NCI-H510A (cell line): ENCODE data around the gene ZSCAN31.

Experiments
- DNase-seq: peaks from one replicate; lab custom pipeline; 2025; lab: John Stamatoyannopoulos, UW

The ZSCAN31 gene

DNA sequence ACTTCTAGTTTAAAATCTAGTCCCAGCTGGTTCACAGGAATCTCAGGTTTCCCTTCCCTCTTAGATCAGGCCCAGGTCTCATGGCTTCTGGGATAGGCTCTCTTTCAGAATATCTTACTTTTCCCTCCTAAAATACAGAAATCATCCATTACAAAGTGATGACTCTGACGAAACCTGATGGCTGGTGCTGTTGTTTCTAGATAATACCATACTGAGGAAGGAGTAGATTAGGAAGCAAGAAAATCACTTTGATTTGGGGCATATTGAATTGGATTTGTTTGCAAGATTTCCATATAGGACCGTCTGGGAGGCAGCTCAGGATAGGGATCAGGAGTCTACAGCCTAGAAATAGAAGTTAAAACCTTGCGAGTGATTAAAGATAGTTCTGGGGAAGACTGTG, 17.4 kb upstream of the ZSCAN31 start:
- no peak for DNase-seq

- no peak for DNase-seq
Observed at GRCh38 chr6:28351493-28351925, 15.6 kb upstream of the ZSCAN31 start.

DNA sequence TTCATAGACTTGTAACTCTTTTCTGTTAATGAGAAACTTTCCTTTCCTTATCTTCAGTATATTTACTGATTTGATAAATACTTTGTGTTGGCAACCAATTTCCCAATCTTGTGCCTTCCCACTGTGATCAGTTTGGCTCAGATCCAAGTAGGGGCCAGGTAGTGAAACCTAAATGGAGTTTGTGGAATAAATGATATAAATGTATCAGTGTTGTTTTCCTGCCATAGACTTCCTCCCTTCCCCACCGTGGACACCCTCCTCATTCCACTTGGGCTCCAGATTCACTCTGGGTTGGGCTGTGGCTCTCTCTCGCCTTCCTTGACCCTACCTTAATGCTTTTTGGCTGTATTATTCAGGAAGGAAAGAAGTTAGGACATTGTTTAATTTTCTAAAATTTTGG, 15.1 kb upstream of the ZSCAN31 start:
- DNase-seq, result no peak

DNA sequence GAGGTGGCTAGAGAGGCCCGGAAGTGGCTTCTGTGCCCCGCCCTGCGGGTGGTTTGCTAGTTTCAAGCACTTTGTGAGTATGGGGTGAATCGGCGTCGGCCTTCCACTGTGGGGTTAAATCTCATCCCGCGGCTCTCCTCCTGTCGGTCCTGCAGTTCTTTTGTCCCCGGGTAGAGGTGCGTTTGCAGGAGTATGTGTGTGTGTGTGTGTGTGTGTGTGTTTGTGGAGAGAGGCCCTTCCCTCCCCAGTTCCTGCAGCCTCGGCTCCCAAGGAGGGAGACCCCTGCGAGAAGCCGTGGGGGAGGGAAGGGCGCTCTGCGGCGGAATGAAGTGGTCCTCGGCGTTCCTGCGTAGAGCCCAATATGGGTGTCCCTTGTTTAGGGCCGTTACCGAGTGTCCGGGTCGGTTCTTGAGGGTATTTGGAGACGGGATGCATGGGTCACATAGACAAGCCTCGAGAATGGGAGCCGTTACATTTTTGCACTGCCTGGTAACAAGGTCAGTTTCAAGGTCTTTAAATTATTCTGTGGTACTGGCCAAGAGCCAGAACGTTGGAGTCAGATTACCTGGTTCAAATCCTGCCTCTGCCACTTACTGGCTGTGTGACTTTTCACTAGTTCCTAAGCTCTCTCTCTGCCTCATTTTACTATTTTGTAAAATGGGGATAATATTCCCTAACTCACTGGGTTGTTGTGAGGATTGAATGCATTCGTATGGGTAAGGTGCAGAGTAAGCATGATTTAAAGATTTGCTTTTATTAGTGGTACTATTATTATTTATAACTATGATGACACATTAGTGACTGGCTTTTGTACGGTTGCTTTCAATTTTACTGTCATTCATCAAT, 14.2 kb upstream of the ZSCAN31 start, which contains the start of gene ZKSCAN3:
ZKSCAN3 (plus strand) TSS at position 56 of the 846 bp plus-strand sequence. CDS start 9,640 bp downstream, outside the sequence.
- peak; percentile 75 for DNase-seq

GRCh38 chr6:28349344-28349891, 13.5 kb upstream of the ZSCAN31 start:
- DNase-seq, result no peak

GRCh38 chr6:28347119-28347518, 11.2 kb upstream of the ZSCAN31 start:
- no peak for DNase-seq

DNA sequence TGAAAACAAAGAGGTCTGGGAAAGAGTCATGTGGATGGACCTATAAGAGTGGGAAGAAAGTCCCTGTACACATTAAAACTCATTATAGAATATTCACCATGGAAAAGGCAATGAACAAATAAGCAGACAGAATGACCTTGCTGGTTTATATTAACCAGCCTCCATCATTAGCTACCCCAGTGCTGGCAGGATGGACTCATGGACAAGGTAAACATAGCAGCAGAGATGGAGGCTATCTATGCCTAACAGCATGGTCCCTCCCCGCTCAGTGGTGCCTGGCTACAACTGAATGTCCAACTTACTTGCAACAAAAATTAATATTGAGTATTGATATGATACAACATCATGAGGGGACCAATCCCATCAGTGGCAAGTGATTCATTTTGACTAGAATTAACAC, 9.3 kb upstream of the ZSCAN31 start:
- DNase-seq, result no peak

- DNase-seq, result no peak
Observed at GRCh38 chr6:28343898-28344677, 8.1 kb upstream of the ZSCAN31 start.

DNA sequence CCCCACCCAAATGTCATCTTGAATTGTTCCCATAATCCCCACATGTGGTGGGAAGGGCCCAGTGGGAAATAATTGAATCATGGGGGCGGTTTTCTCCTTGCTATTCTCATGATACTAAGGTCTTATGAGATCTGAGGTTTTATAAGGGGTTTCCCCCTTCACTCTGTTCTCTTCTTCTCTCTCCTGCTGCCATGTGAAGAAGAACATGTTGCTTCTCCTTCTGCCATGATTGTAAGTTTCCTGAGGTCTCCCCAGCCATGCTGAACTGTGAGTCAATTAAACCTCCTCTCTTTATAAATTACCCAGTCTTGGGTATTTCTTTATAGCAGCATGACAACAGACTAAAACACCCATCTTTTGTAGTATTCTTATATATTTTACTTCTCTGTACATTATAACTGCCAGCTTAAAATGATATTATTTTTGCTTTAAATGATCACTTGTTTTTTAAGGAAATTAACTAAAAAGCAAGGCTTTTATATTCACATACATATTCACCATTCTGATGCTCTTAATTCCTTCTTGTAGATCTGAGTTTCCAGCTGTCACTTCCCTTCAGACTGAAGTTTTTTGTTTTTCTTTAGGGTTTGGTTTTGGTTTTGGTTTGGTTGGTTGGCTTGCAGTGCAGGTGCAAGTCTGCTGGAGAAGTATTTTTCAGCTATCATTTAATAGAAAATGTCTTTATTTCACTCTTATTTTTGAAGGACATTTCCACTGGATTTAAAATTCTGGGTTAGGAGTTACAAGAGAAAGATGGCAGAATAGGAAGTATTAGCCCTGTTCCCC, 4.6 kb upstream of the ZSCAN31 start:
- DNase-seq, result no peak

- no peak for DNase-seq
Observed at GRCh38 chr6:28337121-28337520, 1.2 kb upstream of the ZSCAN31 start.

DNA sequence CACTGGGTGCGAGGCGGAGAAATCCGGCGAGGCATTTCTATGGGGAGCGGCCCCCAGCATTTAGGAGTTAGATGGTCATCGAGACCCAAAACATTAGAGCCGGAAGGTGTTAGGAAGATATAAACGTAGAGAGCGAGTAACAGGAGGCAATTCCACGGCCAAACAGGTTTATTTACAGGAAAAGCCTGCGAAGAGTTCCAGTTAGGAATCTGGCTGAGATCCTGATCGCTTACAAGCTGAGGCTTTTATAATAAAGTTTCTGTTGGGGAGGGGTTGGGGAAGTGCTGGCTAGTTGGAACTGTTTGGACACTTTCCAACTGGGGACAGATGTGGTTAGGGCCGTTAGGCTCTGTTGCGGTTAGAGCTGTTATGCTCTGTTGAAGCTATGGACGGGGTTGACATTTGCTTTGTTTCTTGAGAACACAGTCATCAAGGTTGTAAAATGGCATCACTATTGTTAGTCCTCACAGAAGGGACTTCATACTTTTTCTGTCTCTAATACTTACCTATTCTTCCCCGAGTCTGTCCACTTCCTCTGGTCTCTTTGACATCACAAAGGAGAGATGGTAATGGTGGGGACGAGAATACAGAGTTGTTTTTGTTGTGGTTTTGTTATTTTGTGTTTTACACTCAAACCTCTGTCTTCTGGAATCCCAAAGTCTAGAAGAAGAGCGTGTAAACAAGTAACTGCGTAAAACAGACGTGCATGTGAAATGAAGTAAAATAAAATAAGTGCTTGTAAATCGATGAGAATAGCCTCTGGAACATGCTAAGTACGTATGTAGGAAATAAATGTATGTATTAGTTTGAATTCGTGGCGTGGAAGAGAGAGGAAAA, 554 bp upstream of the ZSCAN31 start:
- DNase-seq, result peak; percentile 10

- no peak for DNase-seq
Observed at GRCh38 chr6:28335040-28335563, 846 bp downstream of the ZSCAN31 start.

DNA sequence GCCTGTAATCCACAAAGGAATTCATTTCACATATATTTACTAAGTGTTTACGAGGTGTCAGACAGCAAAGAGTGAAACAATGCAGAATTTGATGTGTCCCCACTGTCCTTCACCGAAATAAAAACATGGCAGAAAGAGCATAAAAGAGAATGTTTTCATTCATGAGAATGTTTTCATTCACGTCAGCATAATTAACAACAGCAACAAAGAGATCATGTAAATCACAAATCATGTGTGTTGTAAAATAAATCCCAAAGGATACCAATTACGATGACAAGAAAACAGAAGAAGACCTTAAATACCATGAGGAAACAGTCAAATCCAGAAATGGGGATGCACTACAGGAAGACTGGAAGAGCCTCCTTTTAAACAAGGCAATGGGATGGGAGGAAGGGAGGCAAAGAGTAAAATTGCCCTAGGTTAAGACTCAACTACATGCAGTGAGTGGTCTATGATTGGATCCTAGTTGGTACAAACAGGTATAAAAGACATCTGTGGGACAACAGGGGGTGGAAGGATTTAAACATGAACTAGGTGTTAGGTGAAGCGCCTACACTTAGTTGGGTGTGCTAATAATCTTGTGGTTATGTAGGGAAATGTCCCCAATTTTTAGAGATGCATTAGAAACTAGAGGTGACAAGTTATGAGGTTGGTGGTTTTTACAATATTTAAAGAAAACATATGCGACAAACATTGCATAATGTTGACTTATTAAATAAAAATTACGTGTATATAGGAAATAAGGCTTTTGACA, 1.5 kb downstream of the ZSCAN31 start:
- DNase-seq, result no peak

DNA sequence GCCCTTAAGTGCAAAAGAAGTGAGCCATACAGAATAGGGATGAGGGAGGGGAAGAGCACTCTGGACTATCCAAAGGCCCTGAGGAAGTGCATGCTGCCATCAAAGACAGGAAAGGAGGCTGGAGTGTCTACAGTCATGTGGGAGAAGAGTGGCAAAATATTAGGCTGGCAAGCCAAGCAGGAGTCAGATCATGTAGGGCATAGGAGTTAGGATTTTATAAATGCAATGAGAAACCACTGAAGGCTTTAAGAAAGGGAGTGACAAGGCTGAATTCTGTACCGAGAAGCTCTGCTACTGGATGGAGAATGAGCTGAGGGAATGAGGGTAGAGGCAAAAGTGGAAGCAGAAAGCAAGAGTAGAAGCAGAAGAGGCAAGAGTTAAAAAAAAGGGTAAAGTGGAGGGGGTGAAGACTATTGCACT, 2.3 kb downstream of the ZSCAN31 start:
- DNase-seq, result no peak

- no peak for DNase-seq
Observed at GRCh38 chr6:28333047-28333446, 2.9 kb downstream of the ZSCAN31 start.

- DNase-seq, result no peak
Observed at GRCh38 chr6:28330041-28330440, 5.9 kb downstream of the ZSCAN31 start.

GRCh38 chr6:28326371-28326948, 9.5 kb downstream of the ZSCAN31 start:
- DNase-seq, result no peak

DNA sequence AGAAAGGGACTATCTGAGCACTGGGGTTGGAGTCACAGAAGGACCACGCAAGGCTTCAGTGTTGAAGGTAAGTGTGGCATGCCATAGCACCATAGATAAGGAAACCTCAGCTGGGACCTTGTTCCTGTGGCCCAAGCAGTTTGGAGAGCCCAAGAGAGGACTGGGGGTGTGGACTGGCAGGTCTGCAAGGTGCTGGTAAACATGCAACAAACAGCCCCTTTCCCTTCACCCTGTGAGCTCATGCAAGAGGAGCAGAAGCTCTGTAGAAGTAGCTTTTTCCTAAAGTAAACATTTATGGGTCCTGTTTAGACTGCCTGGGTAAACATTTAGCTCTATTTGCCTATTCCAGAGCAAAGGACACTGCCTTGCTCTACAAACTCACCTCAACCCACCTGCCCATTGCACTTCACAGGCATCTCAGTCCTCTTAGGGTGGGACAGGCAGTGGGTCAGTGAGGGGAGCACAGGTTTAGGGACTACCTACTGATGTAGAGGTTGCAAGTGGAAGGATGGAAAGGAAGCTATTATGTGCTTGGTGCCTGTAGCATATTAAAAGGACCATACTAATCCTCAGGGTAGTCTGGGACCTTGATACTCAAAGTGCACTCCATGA, 12.0 kb downstream of the ZSCAN31 start:
- no peak for DNase-seq

DNA sequence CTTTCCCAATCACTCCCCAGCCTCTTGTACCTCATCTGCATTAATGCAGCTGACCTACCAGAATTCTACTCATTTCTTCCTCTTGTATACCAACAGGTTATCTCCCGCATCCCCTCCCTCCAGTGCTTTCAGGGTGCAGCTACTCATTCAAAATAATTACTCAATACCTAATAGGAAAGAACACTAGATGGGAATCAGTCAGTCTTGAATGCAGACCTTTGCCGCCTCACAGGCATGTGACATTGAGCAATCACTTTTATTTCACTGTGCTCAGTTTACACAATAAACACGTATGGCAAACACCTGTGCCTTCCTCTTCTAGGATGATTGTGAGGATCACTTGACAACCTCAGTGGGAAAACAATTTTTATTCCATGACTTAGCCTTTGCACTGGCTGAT, 13.3 kb downstream of the ZSCAN31 start:
- DNase-seq, result no peak
